BLaER1 (cell line): ENCODE results near the gene VIPR1.
"Not testable (repeated sequence)": the region's sequence is repeated elsewhere in the genome, so short reads cannot be mapped to it uniquely, and the experiment has no call there.

Experiments used
- H3K27ac ChIP-seq: shearing (Covaris generic); formaldehyde crosslinking; 2 replicates; pipeline ENCODE4 v1.8.1; 2022
- H3K27me3 ChIP-seq: shearing (Covaris generic); formaldehyde crosslinking; 2 replicates; pipeline ENCODE4 v1.8.1; 2022
- H3K36me3 ChIP-seq: shearing (Covaris generic); formaldehyde crosslinking; 2 replicates; pipeline ENCODE4 v1.8.1; 2022
- H3K4me1 ChIP-seq: shearing (Covaris generic); formaldehyde crosslinking; 2 replicates; pipeline ENCODE4 v1.8.1; 2022
- H3K4me2 ChIP-seq: shearing (Covaris generic); formaldehyde crosslinking; 2 replicates; pipeline ENCODE4 v1.8.1; 2022
- H3K4me3 ChIP-seq: shearing (Covaris generic); formaldehyde crosslinking; 2 replicates; pipeline ENCODE4 v1.8.1; 2022
- H3K9ac ChIP-seq: shearing (Covaris generic); formaldehyde crosslinking; 2 replicates; pipeline ENCODE4 v1.8.1; 2022
- H3K9me3 ChIP-seq: shearing (Covaris generic); formaldehyde crosslinking; 2 replicates; pipeline ENCODE4 v1.8.1; 2022
- H4K20me1 ChIP-seq: shearing (Covaris generic); formaldehyde crosslinking; 2 replicates; pipeline ENCODE4 v1.8.1; 2022
- Cebpa-rat ChIP-seq: shearing (Covaris generic); IDR thresholded peaks from 2 replicates; pipeline ENCODE4 v1.8.1; 2022

VIPR1 gene

DNA sequence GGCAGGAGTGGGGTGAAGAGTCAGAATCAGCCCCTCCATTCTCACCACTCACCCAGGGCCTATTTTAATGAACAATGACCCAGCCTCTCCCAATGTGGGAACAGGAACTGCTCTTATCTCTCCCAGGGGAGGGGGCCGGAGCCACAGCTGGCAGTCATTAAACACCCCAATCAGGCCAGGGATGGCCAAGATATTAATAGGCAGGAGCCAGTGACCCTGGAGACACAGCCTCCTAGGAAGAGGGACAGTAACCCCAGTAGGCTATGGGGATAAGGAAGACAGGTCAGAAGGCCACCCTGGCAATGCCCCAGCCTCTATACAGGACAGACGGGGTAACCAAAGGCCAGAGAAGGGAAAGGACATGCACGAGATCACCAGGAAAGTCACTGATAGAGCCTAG lies 38.6 kb downstream of the VIPR1 start:
- H3K4me2 ChIP-seq: peak overlapping the region; percentile 69
- peaks cover 21% of the 10 kb centered on the region for H3K4me1 ChIP-seq
- TF ChIP-seq Cebpa-rat: no peak
- peak overlapping the region; percentile 66 for H3K27ac ChIP-seq
- H3K9ac ChIP-seq: peak overlapping the region; percentile 19; the same call in 1 of the 2 replicates
- no peaks in the 10 kb centered on the region for H3K27me3 ChIP-seq
- no peaks in the 10 kb centered on the region for H3K9me3 ChIP-seq
- H4K20me1 ChIP-seq: no peaks in the 10 kb centered on the region
- no peaks in the 10 kb centered on the region for H3K36me3 ChIP-seq
- H3K4me3 ChIP-seq: no peak overlapping the region

DNA sequence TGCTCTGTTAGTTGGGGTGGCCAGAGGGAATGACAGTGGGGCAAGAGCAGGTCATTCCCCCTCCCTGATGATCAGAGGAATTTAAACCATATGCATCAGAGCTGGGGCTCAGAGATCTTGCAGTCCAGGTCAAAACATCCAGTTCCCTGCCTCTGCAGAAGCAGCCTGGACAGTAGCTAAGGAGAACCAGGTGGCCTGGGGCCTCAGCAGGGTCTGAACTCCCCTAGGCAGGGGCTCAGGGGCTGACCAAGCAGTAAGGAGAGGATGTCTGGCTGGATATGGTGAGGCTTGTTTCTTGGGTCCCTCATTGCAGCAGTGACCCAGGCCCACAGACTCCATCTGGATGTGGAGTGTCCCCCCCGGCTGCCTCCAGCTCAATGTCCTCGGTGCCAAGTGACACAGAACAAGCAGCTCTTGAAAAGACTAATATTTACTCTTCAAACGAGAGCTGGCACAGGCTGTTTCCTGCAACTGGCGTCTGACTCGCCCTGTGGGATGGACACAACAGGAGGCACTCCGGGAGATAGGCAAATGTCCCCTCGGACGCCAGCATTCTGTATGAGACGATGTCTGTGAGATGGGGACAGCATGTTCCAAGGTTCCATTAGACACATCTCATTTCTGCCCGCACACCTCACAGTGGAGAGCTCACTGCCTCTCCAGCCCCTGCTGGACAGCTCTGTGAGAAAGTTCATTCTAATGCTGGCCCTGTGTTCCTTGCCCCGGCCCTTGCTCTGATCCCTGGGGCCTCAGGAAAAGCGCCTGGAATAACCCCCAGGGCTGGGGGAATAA lies 42.2 kb downstream of the VIPR1 start:
- peaks cover 21% of the 10 kb centered on the region for H3K4me1 ChIP-seq
- H3K27ac ChIP-seq: no peak overlapping the region
- no peaks in the 10 kb centered on the region for H4K20me1 ChIP-seq
- no peaks in the 10 kb centered on the region for H3K27me3 ChIP-seq
- no peak overlapping the region for H3K4me3 ChIP-seq
- H3K36me3 ChIP-seq: peaks cover 20% of the 10 kb centered on the region
- H3K9ac ChIP-seq: no peak overlapping the region
- no peaks in the 10 kb centered on the region for H3K9me3 ChIP-seq
- H3K4me2 ChIP-seq: no peak overlapping the region
- no peak for TF ChIP-seq Cebpa-rat

DNA sequence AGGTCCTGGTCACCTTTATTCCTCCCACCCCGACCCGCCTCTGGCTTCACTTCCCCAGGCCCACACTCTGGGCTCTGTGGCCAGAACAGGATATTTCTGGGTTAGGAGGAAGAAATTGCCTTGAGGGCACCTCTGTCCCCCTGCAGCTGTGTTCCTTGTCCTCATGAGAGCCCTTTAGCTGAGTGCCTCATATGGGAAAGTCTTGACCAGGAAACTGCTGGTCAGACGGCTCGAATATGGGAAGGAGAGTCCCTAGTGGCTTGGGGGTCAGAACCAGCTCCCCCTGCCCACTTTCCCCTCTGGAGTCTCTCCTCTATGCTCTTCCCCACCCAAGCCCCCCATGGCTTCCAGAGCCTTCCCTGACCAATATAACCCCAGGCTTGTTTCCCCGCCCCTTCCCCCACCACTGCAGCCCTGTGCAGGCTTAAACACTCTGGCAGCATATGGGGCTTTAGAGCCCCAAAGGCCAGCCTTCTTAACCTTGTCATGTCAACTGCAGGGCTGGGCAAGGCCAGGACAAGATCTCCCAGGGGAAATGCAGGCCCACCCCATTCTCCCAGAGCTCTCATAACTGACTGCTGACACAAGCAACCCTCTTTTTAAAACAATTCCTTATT lies 42.9 kb downstream of the VIPR1 start:
- H3K9ac ChIP-seq: no peak overlapping the region
- no peaks in the 10 kb centered on the region for H4K20me1 ChIP-seq
- no peak overlapping the region for H3K4me3 ChIP-seq
- no peak overlapping the region for H3K27ac ChIP-seq
- H3K4me1 ChIP-seq: peaks cover 21% of the 10 kb centered on the region
- no peaks in the 10 kb centered on the region for H3K9me3 ChIP-seq
- H3K4me2 ChIP-seq: no peak overlapping the region
- no peak for TF ChIP-seq Cebpa-rat
- H3K36me3 ChIP-seq: peaks cover 26% of the 10 kb centered on the region
- no peaks in the 10 kb centered on the region for H3K27me3 ChIP-seq

DNA sequence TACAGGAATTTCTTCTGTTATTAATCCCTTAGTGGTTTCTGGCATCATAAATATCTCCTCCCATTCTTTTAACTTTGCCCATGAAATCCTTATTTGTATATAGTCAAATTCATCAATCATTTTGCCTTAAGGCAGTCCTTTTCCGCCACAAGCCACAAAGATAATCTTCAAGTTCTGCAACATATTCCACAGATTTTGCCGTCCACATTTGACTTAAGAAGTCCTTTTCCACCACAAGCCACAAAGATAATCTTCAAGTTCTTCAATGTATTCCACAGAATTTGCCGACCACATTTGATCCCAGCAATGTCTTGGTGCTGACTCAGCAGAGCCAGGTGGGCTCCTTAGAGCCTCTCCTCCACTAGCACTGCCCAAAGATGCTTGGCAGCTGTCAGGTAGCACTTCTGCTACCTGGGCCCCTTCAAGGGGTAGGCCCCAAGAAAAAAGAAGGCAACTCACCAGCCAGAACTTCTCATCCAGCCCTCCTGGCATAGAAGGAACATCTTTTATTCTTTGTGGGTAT lies 44.3 kb downstream of the VIPR1 start:
- Histone ChIP-seq H4K20me1 (no peaks in the 10 kb centered on the region), H3K27ac (no peak overlapping the region), H3K4me1 (peaks cover 10% of the 10 kb centered on the region), H3K9ac (no peak overlapping the region), H3K27me3 (no peaks in the 10 kb centered on the region), H3K36me3 (peaks cover 37% of the 10 kb centered on the region), H3K9me3 (no peaks in the 10 kb centered on the region), H3K4me2 (no peak overlapping the region), H3K4me3 (no peak overlapping the region)
- TF ChIP-seq Cebpa-rat: no peak

DNA sequence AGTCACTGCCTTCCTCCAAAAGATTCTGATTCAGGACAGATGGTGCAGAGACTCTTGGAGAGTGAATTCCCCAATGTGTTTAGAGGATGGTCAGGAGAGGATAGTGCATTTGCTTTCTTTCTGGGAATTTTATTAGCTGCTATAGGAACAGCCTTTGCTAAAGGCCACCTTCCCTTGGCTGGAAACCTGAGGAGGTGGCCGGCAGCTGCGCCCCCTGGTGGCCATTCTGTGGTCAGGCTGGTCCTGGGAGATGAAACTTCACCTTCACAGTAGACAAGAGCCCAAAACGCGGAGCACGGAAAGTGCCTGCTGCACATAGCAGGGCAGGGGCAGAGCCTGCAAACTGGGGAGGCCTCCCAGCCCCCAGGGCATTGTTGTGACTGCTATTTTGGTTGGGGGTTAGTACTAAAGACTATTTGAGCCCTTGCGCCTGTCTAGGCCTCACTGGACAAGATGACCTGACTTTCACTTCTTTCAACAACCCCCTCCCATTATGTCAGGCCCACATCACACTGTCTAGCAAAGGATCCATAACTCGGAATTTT lies 45.0 kb downstream of the VIPR1 start:
- no peak overlapping the region for H3K4me2 ChIP-seq
- no peaks in the 10 kb centered on the region for H3K9me3 ChIP-seq
- H3K36me3 ChIP-seq: peaks cover 43% of the 10 kb centered on the region
- H3K27ac ChIP-seq: no peak overlapping the region
- no peaks in the 10 kb centered on the region for H4K20me1 ChIP-seq
- H3K4me3 ChIP-seq: no peak overlapping the region
- no peak for TF ChIP-seq Cebpa-rat
- peaks cover 10% of the 10 kb centered on the region for H3K4me1 ChIP-seq
- no peak overlapping the region for H3K9ac ChIP-seq
- no peaks in the 10 kb centered on the region for H3K27me3 ChIP-seq

DNA sequence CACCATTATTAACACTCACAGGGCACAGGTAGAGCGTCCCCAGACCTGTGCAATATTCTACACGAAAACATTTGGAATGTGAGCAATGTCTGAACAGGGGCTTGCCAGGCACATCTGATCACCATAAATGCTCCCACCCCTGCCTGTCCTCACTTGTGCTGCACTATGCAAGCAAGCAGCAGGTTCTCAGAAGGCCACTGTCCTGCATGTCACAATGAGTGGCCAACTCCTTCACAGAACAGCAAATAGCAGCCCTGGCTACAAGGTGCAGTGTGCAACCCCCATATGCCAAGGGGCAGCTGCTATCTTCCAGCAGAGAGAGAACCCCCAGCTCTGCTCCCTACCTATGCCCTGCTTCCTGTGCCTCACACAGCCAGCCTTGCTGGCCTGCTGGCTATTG lies 46.7 kb downstream of the VIPR1 start:
- TF ChIP-seq Cebpa-rat: no peak
- Histone ChIP-seq H4K20me1 (no peaks in the 10 kb centered on the region), H3K9me3 (no peaks in the 10 kb centered on the region), H3K4me2 (no peak overlapping the region), H3K27me3 (no peaks in the 10 kb centered on the region), H3K4me1 (peaks cover 5% of the 10 kb centered on the region; the same call in 1 of the 2 replicates), H3K9ac (no peak overlapping the region), H3K4me3 (no peak overlapping the region), H3K27ac (0 out of 2 replicates have a peak overlapping the region, but pooled peaks have one; percentile 2), H3K36me3 (peaks cover 58% of the 10 kb centered on the region)

DNA sequence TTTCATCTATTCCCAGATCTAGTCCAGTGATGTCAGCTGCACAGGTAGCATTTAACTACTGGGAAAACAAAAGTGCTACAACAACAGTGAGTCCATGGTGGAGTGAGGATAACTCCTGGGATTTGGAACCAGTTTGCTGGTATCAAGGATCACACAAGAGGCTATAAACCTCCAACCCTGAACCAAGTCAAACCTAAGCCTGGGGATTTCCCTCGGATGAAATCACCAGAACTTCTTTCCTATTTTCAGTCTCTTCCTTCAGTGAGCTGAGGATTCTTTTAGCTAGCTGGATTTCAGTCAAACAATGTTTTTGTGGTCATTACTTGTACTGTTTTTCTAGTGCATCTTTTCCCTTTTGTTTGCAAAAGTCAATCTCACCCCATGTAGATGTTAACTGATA lies 47.8 kb downstream of the VIPR1 start:
- peaks cover 13% of the 10 kb centered on the region for H3K4me1 ChIP-seq
- no peak overlapping the region for H3K4me3 ChIP-seq
- peaks cover 69% of the 10 kb centered on the region for H3K36me3 ChIP-seq
- H3K4me2 ChIP-seq: no peak overlapping the region
- no peak overlapping the region for H3K9ac ChIP-seq
- H3K9me3 ChIP-seq: no peaks in the 10 kb centered on the region
- H3K27ac ChIP-seq: no peak overlapping the region
- H4K20me1 ChIP-seq: no peaks in the 10 kb centered on the region
- TF ChIP-seq Cebpa-rat: no peak
- no peaks in the 10 kb centered on the region for H3K27me3 ChIP-seq

DNA sequence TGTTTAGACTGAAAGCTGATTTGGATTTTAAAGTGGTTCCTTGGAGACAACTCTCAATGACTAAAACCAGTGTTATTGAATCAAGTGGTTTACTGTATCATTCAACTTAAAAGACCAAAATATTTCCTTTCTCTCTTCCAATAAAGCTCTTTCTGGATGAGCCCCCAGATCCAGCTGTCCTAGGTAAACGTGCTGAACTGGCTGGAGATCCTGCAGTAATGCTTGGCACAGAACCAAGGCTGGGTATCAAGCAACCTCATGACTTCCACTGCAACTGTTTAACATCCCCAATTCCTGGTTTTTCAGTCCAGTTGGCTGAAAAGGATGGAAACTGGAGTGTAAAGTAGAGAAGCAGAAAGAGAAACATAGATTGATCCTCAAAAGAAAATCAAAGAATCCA lies 50.4 kb downstream of the VIPR1 start:
- Histone ChIP-seq H3K27me3 (no peaks in the 10 kb centered on the region), H3K4me2 (no peak overlapping the region), H3K4me3 (no peak overlapping the region), H3K9ac (no peak overlapping the region), H3K9me3 (no peaks in the 10 kb centered on the region), H3K27ac (no peak overlapping the region), H3K36me3 (peaks cover 75% of the 10 kb centered on the region), H4K20me1 (no peaks in the 10 kb centered on the region), H3K4me1 (peaks cover 39% of the 10 kb centered on the region)
- no peak for TF ChIP-seq Cebpa-rat

DNA sequence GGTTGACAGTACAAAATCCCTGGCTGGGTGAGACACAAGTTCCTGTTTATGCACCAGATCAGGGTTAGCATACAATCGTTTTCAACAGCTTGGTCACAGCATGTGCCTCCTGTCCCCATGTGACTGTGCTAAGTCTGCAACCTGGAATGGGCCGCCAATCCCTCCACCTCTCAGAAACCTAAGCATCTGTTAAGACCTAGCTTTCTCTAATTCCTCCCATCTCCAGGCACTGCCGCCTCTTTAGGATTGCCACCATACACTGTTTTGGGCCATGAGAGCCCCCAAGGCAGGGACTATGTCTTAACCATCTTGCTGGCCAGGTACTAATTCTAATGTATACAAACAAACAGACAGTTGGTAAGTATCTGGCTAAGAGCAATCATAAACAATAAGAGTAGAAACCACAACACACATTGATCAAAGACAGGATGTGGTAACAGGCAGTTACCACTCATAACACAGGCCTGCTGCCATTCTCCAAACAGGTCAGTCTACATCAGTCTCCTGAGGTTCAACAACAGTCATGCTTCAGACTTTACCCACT lies 53.7 kb downstream of the VIPR1 start:
- Histone ChIP-seq H3K4me3 (no peak overlapping the region), H3K27me3 (no peaks in the 10 kb centered on the region), H3K36me3 (peaks cover 77% of the 10 kb centered on the region), H4K20me1 (no peaks in the 10 kb centered on the region), H3K9ac (peak overlapping the region; percentile 25; the same call in 1 of the 2 replicates), H3K9me3 (no peaks in the 10 kb centered on the region), H3K4me1 (peaks cover 44% of the 10 kb centered on the region), H3K4me2 (peak overlapping the region; percentile 68), H3K27ac (peak overlapping the region; percentile 78)
- no peak for TF ChIP-seq Cebpa-rat

DNA sequence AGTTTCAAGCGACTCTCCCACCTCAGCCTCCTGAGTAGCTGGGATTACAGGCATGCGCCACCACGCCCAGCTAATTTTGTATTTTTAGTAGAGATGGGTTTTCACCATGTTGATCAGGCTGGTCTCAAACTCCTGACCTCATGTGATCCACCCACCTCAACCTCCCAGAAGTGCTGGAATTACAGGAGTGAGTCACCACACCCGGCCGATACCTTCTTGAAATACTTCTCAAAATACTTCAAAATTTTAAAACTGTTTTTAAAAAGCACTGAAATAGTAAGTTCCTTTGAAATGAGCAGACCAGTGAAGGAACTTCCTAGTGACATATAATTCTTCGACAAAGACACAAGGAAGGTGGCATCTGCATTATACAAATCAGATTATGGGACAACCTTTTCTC lies 54.4 kb downstream of the VIPR1 start:
- H4K20me1 ChIP-seq, H3K4me3 ChIP-seq, H3K9me3 ChIP-seq, H3K27me3 ChIP-seq, H3K9ac ChIP-seq: not testable (repeated sequence)
- peak overlapping the region; percentile 68 for H3K4me2 ChIP-seq
- H3K4me1 ChIP-seq: peaks cover 49% of the 10 kb centered on the region
- H3K36me3 ChIP-seq: peaks cover 78% of the 10 kb centered on the region
- peak overlapping the region; percentile 78 for H3K27ac ChIP-seq
